B cell (primary cell): ENCODE measurements around the gene EEPD1.

ENCODE experiments used
- EZH2 ChIP-seq: IDR thresholded peaks from 2 replicates; pipeline ENCODE4 v1.6.1; 2012; ENCODE audit warnings: borderline replicate concordance, low read depth, mild to moderate bottlenecking, moderate library complexity, low read length; ENCODE audit not compliant: insufficient read depth, poor library complexity, severe bottlenecking
- TF ChIP-seq, protein P1 (sequence below): fragments of 200-600 bp; IDR thresholded peaks from one replicate; pipeline ENCODE4 v1.8.0; 2022; ENCODE audit warnings: antibody characterized with exemption, mild to moderate bottlenecking

- TF ChIP-seq, protein P1, sequence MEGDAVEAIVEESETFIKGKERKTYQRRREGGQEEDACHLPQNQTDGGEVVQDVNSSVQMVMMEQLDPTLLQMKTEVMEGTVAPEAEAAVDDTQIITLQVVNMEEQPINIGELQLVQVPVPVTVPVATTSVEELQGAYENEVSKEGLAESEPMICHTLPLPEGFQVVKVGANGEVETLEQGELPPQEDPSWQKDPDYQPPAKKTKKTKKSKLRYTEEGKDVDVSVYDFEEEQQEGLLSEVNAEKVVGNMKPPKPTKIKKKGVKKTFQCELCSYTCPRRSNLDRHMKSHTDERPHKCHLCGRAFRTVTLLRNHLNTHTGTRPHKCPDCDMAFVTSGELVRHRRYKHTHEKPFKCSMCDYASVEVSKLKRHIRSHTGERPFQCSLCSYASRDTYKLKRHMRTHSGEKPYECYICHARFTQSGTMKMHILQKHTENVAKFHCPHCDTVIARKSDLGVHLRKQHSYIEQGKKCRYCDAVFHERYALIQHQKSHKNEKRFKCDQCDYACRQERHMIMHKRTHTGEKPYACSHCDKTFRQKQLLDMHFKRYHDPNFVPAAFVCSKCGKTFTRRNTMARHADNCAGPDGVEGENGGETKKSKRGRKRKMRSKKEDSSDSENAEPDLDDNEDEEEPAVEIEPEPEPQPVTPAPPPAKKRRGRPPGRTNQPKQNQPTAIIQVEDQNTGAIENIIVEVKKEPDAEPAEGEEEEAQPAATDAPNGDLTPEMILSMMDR: no peak
- no peak for TF ChIP-seq EZH2
Measured at GRCh38 chr7:36204044-36204663, 51.1 kb downstream of the EEPD1 start.
